ENCODE measurements around the gene LAMC3.

Gene LAMC3

GRCh38 chr9:131036071-131036470, 27.1 kb downstream of the LAMC3 start:
- no peak for FAIRE-seq
- no peak for DNase-seq (ENCODE audit: insufficient read length)
- TF ChIP-seq POLR2AphosphoS5 (IDR thresholded peaks at IDR 0.05; ENCODE audit: low read depth, low read length) (no peak), TAF1 (IDR thresholded peaks at IDR 0.05; ENCODE audit: borderline replicate concordance, low read depth, low read length) (no peak), POLR2A (IDR thresholded peaks at IDR 0.05; ENCODE audit: low read depth, low read length) (no peak)

GRCh38 chr9:131036529-131037334, 27.8 kb downstream of the LAMC3 start:
- TF ChIP-seq POLR2A (IDR thresholded peaks at IDR 0.05; ENCODE audit: low read depth, low read length) (no peak), TAF1 (IDR thresholded peaks at IDR 0.05; ENCODE audit: borderline replicate concordance, low read depth, low read length) (no peak), POLR2AphosphoS5 (IDR thresholded peaks at IDR 0.05; ENCODE audit: low read depth, low read length) (no peak)
- FAIRE-seq (no peak), DNase-seq (ENCODE audit: insufficient read length) (no peak)

- DNase-seq (ENCODE audit: insufficient read length), result no peak
- TF ChIP-seq POLR2A (IDR thresholded peaks at IDR 0.05; ENCODE audit: low read depth, low read length), result no peak
- TF ChIP-seq TAF1 (IDR thresholded peaks at IDR 0.05; ENCODE audit: borderline replicate concordance, low read depth, low read length), result no peak
- no peak for TF ChIP-seq POLR2AphosphoS5 (IDR thresholded peaks at IDR 0.05; ENCODE audit: low read depth, low read length)
- FAIRE-seq, result no peak
Measured at GRCh38 chr9:131037335-131038255, 28.6 kb downstream of the LAMC3 start.

GRCh38 chr9:131038256-131039128, 29.5 kb downstream of the LAMC3 start:
- no peak for DNase-seq (ENCODE audit: insufficient read length)
- no peak for TF ChIP-seq TAF1 (IDR thresholded peaks at IDR 0.05; ENCODE audit: borderline replicate concordance, low read depth, low read length)
- TF ChIP-seq POLR2A (IDR thresholded peaks at IDR 0.05; ENCODE audit: low read depth, low read length), result no peak
- no peak for FAIRE-seq

GRCh38 chr9:131039129-131039954, 30.4 kb downstream of the LAMC3 start:
- DNase-seq (ENCODE audit: insufficient read length) (no peak), FAIRE-seq (no peak)
- TF ChIP-seq POLR2AphosphoS5 (IDR thresholded peaks at IDR 0.05; ENCODE audit: low read depth, low read length), result no peak
- TF ChIP-seq TAF1 (IDR thresholded peaks at IDR 0.05; ENCODE audit: borderline replicate concordance, low read depth, low read length), result no peak
- TF ChIP-seq POLR2A (IDR thresholded peaks at IDR 0.05; ENCODE audit: low read depth, low read length), result no peak

- FAIRE-seq (no peak), DNase-seq (ENCODE audit: insufficient read length) (no peak)
- TF ChIP-seq POLR2AphosphoS5 (IDR thresholded peaks at IDR 0.05; ENCODE audit: low read depth, low read length) (no peak), POLR2A (IDR thresholded peaks at IDR 0.05; ENCODE audit: low read depth, low read length) (no peak), TAF1 (IDR thresholded peaks at IDR 0.05; ENCODE audit: borderline replicate concordance, low read depth, low read length) (no peak)
Measured at GRCh38 chr9:131042666-131043065, 33.7 kb downstream of the LAMC3 start.

- DNase-seq (ENCODE audit: insufficient read length), result no peak
- TF ChIP-seq POLR2A (IDR thresholded peaks at IDR 0.05; ENCODE audit: low read depth, low read length), result no peak
- TF ChIP-seq POLR2AphosphoS5 (IDR thresholded peaks at IDR 0.05; ENCODE audit: low read depth, low read length), result no peak
- TF ChIP-seq TAF1 (IDR thresholded peaks at IDR 0.05; ENCODE audit: borderline replicate concordance, low read depth, low read length), result no peak
- peak; percentile 33 for FAIRE-seq
Measured at GRCh38 chr9:131043087-131043486, 34.1 kb downstream of the LAMC3 start.

- no peak for TF ChIP-seq POLR2A (IDR thresholded peaks at IDR 0.05; ENCODE audit: low read depth, low read length)
- no peak for TF ChIP-seq POLR2AphosphoS5 (IDR thresholded peaks at IDR 0.05; ENCODE audit: low read depth, low read length)
- no peak for TF ChIP-seq TAF1 (IDR thresholded peaks at IDR 0.05; ENCODE audit: borderline replicate concordance, low read depth, low read length)
- FAIRE-seq (no peak), DNase-seq (ENCODE audit: insufficient read length) (no peak)
Measured at GRCh38 chr9:131043646-131044045, 34.7 kb downstream of the LAMC3 start.

GRCh38 chr9:131045300-131046092, 36.5 kb downstream of the LAMC3 start:
- FAIRE-seq (no peak), DNase-seq (ENCODE audit: insufficient read length) (no peak)
- TF ChIP-seq TAF1 (IDR thresholded peaks at IDR 0.05; ENCODE audit: borderline replicate concordance, low read depth, low read length), result no peak
- no peak for TF ChIP-seq POLR2AphosphoS5 (IDR thresholded peaks at IDR 0.05; ENCODE audit: low read depth, low read length)
- no peak for TF ChIP-seq POLR2A (IDR thresholded peaks at IDR 0.05; ENCODE audit: low read depth, low read length)

- no peak for DNase-seq (ENCODE audit: insufficient read length)
- no peak for FAIRE-seq
- TF ChIP-seq POLR2AphosphoS5 (IDR thresholded peaks at IDR 0.05; ENCODE audit: low read depth, low read length) (no peak), TAF1 (IDR thresholded peaks at IDR 0.05; ENCODE audit: borderline replicate concordance, low read depth, low read length) (no peak), POLR2A (IDR thresholded peaks at IDR 0.05; ENCODE audit: low read depth, low read length) (no peak)
Measured at GRCh38 chr9:131046093-131046380, 37.1 kb downstream of the LAMC3 start.

All from GM12892 (cell line).